Measurements from ENCODE around the gene ITSN2.
A peak's percentile ranks its signal among the peaks of the same experiment; 100 is the strongest.

ITSN2 gene

DNA sequence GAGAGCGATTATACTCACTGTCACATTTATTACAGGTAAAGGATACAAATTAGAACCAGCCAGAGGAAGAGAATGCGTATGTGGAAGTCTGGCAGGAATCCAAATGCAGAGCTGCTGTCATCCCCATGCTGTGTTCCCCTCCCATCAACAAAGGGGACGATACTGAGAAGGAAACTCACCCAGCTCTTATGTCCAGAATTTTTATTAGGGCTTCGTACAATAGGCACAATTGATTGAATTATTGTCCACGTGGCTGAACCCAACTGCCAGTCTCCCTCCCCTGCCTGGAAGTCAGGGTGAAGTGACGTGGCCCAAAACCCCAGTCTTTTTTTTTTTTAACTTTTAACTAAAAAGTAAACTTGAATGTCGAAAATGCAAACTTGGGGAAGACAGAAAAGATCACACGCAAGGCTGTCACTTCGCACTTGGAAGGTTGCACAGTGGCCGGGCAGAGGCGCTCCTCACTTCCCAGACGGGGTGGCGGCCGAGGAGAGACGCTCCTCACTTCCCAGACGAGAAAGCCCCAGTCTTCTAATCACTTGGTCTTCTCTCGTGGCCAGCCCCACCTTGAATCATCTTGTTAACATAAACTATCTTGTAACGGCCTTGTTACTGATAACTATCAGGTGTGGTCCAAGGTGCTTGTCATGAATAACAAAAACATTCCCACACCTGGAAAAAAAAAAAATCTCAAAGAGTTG is 40.0 kb upstream of the ITSN2 start:
- no peak overlapping the region for H3K4me3 ChIP-seq (ENCODE audit: low read depth, low read length)
- DNase-seq (ENCODE audit: low read depth), result no peak
- TF ChIP-seq, protein P1, sequence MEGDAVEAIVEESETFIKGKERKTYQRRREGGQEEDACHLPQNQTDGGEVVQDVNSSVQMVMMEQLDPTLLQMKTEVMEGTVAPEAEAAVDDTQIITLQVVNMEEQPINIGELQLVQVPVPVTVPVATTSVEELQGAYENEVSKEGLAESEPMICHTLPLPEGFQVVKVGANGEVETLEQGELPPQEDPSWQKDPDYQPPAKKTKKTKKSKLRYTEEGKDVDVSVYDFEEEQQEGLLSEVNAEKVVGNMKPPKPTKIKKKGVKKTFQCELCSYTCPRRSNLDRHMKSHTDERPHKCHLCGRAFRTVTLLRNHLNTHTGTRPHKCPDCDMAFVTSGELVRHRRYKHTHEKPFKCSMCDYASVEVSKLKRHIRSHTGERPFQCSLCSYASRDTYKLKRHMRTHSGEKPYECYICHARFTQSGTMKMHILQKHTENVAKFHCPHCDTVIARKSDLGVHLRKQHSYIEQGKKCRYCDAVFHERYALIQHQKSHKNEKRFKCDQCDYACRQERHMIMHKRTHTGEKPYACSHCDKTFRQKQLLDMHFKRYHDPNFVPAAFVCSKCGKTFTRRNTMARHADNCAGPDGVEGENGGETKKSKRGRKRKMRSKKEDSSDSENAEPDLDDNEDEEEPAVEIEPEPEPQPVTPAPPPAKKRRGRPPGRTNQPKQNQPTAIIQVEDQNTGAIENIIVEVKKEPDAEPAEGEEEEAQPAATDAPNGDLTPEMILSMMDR (conservative IDR thresholded peaks at IDR 0.05; ENCODE audit: low read depth, low read length), result no peak

DNA sequence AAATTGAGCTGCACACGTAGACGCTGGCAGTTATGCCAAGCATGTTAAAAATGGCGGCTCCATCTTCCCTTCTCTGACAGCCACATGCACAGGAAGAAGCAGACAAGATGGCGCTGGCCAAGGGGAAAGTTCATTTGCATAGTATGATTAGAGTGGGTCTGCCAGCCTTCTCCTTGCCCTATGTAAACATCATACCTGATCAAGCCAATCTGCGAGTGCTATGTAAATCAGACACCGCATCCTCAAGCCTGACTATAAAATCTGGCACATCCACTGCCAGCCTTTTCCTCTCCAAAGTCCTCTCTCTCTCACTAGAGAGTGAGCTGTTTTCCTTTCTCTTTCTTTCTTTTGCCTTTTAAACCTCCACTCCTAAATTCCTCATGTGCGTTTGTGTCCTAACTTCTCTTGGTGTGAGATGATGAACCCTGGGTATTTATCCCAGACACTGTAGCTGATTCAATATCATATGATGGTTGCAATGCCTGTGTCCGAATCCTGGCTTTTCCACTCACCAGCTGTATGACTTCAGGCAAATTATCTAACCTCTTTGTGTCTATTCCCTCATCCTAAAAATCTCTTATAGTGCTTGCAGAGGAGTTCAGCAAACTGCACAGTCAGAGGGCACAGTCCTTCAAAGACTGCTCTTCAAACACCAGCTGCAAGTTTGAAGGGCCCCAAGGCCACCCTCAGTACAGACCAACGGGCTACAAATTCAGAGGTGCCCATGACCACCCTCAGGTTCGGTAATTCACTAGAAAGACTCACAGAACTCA is 39.3 kb upstream of the ITSN2 start:
- TF ChIP-seq, protein P1 (conservative IDR thresholded peaks at IDR 0.05; ENCODE audit: low read depth, low read length), result no peak
- no peak overlapping the region for H3K4me3 ChIP-seq (ENCODE audit: low read depth, low read length)
- DNase-seq (ENCODE audit: low read depth), result no peak

DNA sequence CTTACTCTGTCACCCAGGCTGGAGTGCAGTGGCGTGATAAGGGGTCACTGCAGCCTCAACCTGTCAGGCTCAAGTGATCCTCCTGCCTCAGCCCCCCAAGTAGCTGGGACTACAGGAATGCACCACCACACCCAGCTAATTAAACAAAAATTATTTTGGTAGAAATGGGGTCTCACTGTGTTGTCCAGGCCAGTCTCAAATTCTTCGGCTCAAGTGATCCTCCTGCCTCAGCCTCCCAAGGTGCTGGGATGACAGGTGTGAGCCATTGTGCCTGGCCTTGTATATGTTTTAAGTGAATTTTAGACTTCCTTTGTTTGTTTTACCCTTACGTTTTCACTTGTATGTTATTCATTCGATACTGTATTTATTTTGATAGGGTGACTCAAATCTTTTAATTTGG is 34.7 kb upstream of the ITSN2 start:
- no peak overlapping the region for H3K4me3 ChIP-seq (ENCODE audit: low read depth, low read length)
- DNase-seq (ENCODE audit: low read depth), result no peak
- TF ChIP-seq, protein P1 (conservative IDR thresholded peaks at IDR 0.05; ENCODE audit: low read depth, low read length), result no peak

DNA sequence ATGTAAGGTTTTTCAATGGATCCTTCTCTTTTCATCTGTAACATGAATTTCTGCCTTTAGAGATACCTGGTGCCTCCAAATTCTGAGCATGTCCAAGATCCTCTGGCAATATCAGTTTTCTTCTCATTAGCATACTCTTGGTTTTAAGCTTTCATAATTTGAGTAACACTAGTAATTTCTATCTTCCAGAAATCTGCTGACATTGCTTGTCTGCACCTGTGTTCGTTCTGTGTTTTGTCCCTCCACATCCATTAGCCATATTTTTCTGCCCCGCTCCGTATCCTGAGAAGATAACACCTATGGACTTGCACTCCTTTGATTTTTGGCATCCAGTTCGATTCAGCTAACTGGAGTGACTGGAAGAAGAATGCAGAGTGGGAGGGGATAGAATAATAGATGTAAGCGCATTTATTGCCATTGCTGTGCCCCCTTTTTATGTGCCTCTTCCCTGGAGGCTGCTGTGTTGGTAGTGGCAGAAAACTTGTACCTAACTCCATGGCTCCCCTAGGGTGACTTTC is 32.3 kb upstream of the ITSN2 start:
- no peak overlapping the region for H3K4me3 ChIP-seq (ENCODE audit: low read depth, low read length)
- DNase-seq (ENCODE audit: low read depth), result no peak
- TF ChIP-seq, protein P1 (conservative IDR thresholded peaks at IDR 0.05; ENCODE audit: low read depth, low read length), result no peak

DNA sequence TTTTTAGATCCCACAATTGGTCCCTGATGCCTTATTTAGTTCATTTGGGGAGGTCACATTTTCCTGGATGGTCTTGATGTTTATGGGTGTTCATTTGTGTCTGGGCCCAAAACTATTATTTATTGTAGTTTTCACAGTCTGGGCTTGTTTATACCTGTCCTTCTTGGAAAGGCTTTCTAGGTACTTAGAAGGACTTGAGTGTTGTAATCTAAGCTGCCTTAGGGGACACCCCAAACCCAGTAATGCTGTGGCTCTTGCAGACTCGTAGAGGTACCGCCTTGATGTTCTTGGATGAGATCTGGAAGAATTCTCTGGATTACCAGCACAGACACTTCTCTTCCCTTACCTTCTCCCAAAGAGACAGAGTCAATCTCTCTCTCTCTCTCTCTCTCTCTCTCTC is 25.0 kb upstream of the ITSN2 start:
- H3K4me3 ChIP-seq (ENCODE audit: low read depth, low read length), result no peak overlapping the region
- DNase-seq (ENCODE audit: low read depth), result no peak
- TF ChIP-seq, protein P1 (conservative IDR thresholded peaks at IDR 0.05; ENCODE audit: low read depth, low read length), result no peak

DNA sequence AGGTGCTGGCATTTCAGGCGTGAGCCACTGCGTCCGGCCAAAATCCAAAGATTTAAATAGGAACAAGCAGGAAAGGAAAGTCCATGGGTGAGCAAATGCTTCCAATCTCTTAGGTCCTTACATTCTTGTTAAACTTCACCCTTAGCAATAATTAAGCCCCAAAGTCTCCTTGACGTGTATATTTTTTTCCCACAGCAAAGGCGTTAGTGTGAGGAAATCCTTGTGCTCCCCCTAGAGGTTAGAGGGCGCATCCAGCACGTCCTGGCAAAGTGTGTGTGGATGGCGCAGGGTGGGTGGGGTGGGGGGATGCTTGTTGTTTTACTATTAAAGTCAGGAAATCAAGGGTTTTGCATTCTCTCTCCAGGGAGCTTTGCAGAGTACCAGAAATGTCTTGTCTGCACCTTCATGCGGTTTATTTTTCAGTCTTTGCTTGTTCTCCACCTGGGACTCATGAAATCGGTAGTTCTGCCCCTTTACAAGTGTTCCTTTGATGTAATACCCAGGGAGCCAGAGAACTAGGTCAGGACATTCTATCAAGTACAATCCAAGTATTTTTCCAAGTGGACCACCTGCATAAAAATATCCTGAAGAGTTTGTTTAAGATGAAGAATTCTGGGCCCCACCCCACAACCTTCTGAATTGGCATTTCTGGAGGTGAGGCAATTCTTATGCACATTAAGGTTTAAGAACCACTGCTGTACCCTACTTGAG is 22.2 kb upstream of the ITSN2 start:
- TF ChIP-seq, protein P1 (conservative IDR thresholded peaks at IDR 0.05; ENCODE audit: low read depth, low read length), result peak; percentile 79
- H3K4me3 ChIP-seq (ENCODE audit: low read depth, low read length), result no peak overlapping the region
- DNase-seq (ENCODE audit: low read depth), result peak; percentile 83
